SK-N-SH treated with all-trans-retinoic acid at 6 μM for 48 hours (cell line): Measurements from ENCODE around the gene RAVER2.

Experiments
- ARNTL ChIP-seq: fragments of 450-650 bp; formaldehyde crosslinking; IDR thresholded peaks from 2 replicates; pipeline ENCODE4 v1.5.0; 2020; ENCODE audit warnings: low read depth, mild to moderate bottlenecking, moderate library complexity, borderline replicate concordance
- CREB5 ChIP-seq: fragments of 250-450 bp; sonication (Bioruptor Pico); IDR thresholded peaks from 2 replicates; pipeline ENCODE4 v1.5.1; 2020; ENCODE audit warnings: low read depth, mild to moderate bottlenecking, moderate library complexity
- CSDC2 ChIP-seq: fragments of 250-450 bp; sonication (Bioruptor Pico); IDR thresholded peaks from 2 replicates; pipeline ENCODE4 v1.5.0; 2020; ENCODE audit warnings: mild to moderate bottlenecking, moderate library complexity
- ESRRG ChIP-seq: fragments of 250-450 bp; sonication (Bioruptor Pico); IDR thresholded peaks from 2 replicates; pipeline ENCODE4 v1.6.1; 2021; ENCODE audit warnings: mild to moderate bottlenecking
- PPARA ChIP-seq: fragments of 250-450 bp; sonication (Bioruptor Pico); IDR thresholded peaks from 2 replicates; pipeline ENCODE4 v1.5.0; 2020; ENCODE audit warnings: mild to moderate bottlenecking, borderline replicate concordance
- RARB ChIP-seq: fragments of 250-450 bp; sonication (Bioruptor Pico); IDR thresholded peaks from 2 replicates; pipeline ENCODE4 v1.8.0; 2021; ENCODE audit warnings: mild to moderate bottlenecking, moderate library complexity
- TCF4 ChIP-seq: fragments of 250-450 bp; sonication (Bioruptor Pico); IDR thresholded peaks from 2 replicates; pipeline ENCODE4 v1.8.0; 2021; ENCODE audit warnings: mild to moderate bottlenecking, moderate library complexity, borderline replicate concordance
- ZC3H10 ChIP-seq: fragments of 250-450 bp; sonication (Bioruptor Pico); IDR thresholded peaks from 2 replicates; pipeline ENCODE4 v1.5.1; 2021; ENCODE audit warnings: mild to moderate bottlenecking, moderate library complexity
- ZFP3 ChIP-seq: fragments of 250-450 bp; sonication (Bioruptor Pico); IDR thresholded peaks from 2 replicates; pipeline ENCODE4 v1.5.0; 2020; ENCODE audit warnings: mild to moderate bottlenecking, moderate library complexity
- ZFP30 ChIP-seq: fragments of 450-650 bp; formaldehyde crosslinking; IDR thresholded peaks from 2 replicates; pipeline ENCODE4 v1.5.0; 2022; ENCODE audit warnings: mild to moderate bottlenecking, moderate library complexity
- ZNF565 ChIP-seq: fragments of 450-650 bp; formaldehyde crosslinking; conservative IDR thresholded peaks from 2 replicates; pipeline ENCODE4 v1.5.0; 2020; ENCODE audit warnings: low read depth, mild to moderate bottlenecking, moderate library complexity
- ZNF8 ChIP-seq: fragments of 450-650 bp; formaldehyde crosslinking; IDR thresholded peaks from 2 replicates; pipeline ENCODE4 v1.5.0; 2020; ENCODE audit warnings: mild to moderate bottlenecking, moderate library complexity
- TF ChIP-seq, protein P1 (sequence below): fragments of 250-450 bp; sonication (Bioruptor Pico); IDR thresholded peaks from 2 replicates; pipeline ENCODE4 v1.8.0; 2020; ENCODE audit warnings: mild to moderate bottlenecking, moderate library complexity, borderline replicate concordance
- TF ChIP-seq, protein P2 (sequence below): fragments of 250-450 bp; sonication (Bioruptor Pico); IDR thresholded peaks from 2 replicates; pipeline ENCODE4 v1.5.0; 2020; ENCODE audit warnings: mild to moderate bottlenecking, moderate library complexity

DNA sequence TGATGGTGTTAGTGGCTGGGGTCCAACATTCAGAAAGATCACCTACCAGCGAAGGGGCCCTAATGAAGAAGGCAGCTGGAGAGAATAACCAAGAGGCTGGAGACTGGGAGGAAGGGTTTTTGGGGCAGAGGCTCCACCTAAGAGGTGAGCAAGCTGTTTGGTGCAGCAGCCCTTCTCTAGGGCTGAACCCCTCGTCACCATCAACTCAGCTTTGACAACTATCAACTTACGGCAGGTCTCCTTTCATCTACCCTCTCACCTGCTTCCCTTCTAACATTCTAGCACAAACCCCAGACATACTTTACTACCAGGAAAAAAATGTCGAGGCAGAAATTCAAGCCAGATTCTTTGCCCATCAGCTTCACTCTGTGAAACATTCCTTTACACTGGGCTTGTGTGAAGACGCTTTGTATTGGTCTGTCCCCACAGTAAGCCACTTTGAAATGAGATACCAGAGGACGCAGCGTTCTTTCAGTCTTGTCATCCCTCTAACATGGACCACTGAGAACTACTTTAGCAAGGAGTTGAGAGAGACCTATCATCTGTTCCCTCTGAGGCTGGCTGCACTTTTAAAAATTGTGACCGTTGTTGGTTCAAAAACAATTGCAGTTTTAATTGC is 84.6 kb downstream of the RAVER2 start:
- TF ChIP-seq, protein P1, sequence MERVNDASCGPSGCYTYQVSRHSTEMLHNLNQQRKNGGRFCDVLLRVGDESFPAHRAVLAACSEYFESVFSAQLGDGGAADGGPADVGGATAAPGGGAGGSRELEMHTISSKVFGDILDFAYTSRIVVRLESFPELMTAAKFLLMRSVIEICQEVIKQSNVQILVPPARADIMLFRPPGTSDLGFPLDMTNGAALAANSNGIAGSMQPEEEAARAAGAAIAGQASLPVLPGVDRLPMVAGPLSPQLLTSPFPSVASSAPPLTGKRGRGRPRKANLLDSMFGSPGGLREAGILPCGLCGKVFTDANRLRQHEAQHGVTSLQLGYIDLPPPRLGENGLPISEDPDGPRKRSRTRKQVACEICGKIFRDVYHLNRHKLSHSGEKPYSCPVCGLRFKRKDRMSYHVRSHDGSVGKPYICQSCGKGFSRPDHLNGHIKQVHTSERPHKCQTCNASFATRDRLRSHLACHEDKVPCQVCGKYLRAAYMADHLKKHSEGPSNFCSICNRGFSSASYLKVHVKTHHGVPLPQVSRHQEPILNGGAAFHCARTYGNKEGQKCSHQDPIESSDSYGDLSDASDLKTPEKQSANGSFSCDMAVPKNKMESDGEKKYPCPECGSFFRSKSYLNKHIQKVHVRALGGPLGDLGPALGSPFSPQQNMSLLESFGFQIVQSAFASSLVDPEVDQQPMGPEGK: no peak
- TF ChIP-seq TCF4 (CRISPR knock-in tag) (no peak), ARNTL (no peak), CREB5 (CRISPR knock-in tag) (no peak), ZFP30 (no peak), ZFP3 (CRISPR knock-in tag) (no peak), ESRRG (no peak), PPARA (CRISPR knock-in tag) (no peak), ZC3H10 (no peak), RARB (CRISPR knock-in tag) (no peak), ZNF8 (CRISPR knock-in tag) (no peak), CSDC2 (CRISPR knock-in tag) (no peak), ZNF565 (CRISPR knock-in tag) (no peak)
- TF ChIP-seq, protein P2, sequence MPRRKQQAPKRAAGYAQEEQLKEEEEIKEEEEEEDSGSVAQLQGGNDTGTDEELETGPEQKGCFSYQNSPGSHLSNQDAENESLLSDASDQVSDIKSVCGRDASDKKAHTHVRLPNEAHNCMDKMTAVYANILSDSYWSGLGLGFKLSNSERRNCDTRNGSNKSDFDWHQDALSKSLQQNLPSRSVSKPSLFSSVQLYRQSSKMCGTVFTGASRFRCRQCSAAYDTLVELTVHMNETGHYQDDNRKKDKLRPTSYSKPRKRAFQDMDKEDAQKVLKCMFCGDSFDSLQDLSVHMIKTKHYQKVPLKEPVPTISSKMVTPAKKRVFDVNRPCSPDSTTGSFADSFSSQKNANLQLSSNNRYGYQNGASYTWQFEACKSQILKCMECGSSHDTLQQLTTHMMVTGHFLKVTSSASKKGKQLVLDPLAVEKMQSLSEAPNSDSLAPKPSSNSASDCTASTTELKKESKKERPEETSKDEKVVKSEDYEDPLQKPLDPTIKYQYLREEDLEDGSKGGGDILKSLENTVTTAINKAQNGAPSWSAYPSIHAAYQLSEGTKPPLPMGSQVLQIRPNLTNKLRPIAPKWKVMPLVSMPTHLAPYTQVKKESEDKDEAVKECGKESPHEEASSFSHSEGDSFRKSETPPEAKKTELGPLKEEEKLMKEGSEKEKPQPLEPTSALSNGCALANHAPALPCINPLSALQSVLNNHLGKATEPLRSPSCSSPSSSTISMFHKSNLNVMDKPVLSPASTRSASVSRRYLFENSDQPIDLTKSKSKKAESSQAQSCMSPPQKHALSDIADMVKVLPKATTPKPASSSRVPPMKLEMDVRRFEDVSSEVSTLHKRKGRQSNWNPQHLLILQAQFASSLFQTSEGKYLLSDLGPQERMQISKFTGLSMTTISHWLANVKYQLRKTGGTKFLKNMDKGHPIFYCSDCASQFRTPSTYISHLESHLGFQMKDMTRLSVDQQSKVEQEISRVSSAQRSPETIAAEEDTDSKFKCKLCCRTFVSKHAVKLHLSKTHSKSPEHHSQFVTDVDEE (CRISPR knock-in tag): no peak
